Epithelial cell of proximal tubule (primary cell): ENCODE results near the gene MARVELD2. TPM values are rescaled to one million over a fixed set of nuclear protein-coding genes. Genes with fewer than 3 reads are reported as not detected.
"Not testable (repeated sequence)": the region's sequence is repeated elsewhere in the genome, so short reads cannot be mapped to it uniquely, and the experiment has no call there.

ENCODE experiments used
- DNase-seq: peaks from one replicate; pipeline ENCODE4 v3.0.0-alpha.2; 2011; ENCODE audit warnings: low read depth
- H3K4me3 ChIP-seq: 2 replicates; pipeline ENCODE4 v1.5.1; 2011; ENCODE audit warnings: low read depth, mild to moderate bottlenecking, low read length
- CTCF ChIP-seq: conservative IDR thresholded peaks from 2 replicates; pipeline ENCODE4 v1.5.1; 2012; ENCODE audit warnings: low read depth, mild to moderate bottlenecking, low read length
- total RNA-seq: library from RNA; depleted of rRNA; stranded (reverse); fragments of >200 nt; gene quantifications from 2 replicates; pipeline ENCODE4 v1.2.3, GENCODE V29; 2015

MARVELD2 gene
- total RNA-seq, 1 donor from 2014 or later, result 13.1 TPM

GRCh38 chr5:69477170-69477569, 62.3 kb downstream of the MARVELD2 start:
- no peak for DNase-seq
- no peak overlapping the region for H3K4me3 ChIP-seq
- no peak for TF ChIP-seq CTCF

GRCh38 chr5:69478296-69478695, 63.4 kb downstream of the MARVELD2 start:
- DNase-seq, H3K4me3 ChIP-seq: not testable (repeated sequence)

- no peak overlapping the region for H3K4me3 ChIP-seq
- DNase-seq, result no peak
- no peak for TF ChIP-seq CTCF
Measured at GRCh38 chr5:69484891-69485290, 70.0 kb downstream of the MARVELD2 start.

- DNase-seq, result no peak
Measured at GRCh38 chr5:69485471-69485870, 70.6 kb downstream of the MARVELD2 start.

GRCh38 chr5:69489246-69489645, 74.3 kb downstream of the MARVELD2 start:
- TF ChIP-seq CTCF, result no peak

More at GRCh38 chr5:69485471-69485870, 70.6 kb downstream of the MARVELD2 start:
- no peak overlapping the region for H3K4me3 ChIP-seq
- TF ChIP-seq CTCF, result no peak

DNA sequence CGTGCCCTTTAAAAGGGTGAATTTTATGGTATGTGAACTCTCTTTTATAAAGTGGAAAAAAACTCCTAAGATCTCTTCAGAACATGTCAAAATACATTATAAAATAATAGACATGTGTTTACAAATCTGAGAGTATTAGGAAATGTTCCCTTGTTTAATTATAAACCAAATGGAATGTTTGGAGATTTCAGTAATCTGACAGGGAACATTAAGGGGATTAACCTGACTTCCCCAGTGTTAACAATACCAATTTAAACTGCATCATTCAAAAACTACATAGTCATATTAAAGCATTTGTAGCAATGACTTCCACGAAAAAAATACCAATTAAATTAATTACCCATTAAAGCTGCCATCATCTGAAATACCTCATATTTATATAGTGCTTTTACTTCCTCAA, 76.1 kb downstream of the MARVELD2 start:
- no peak for TF ChIP-seq CTCF
- DNase-seq, result no peak
- H3K4me3 ChIP-seq, result no peak overlapping the region

More at GRCh38 chr5:69489246-69489645, 74.3 kb downstream of the MARVELD2 start:
- H3K4me3 ChIP-seq, result no peak overlapping the region
- DNase-seq, result no peak

DNA sequence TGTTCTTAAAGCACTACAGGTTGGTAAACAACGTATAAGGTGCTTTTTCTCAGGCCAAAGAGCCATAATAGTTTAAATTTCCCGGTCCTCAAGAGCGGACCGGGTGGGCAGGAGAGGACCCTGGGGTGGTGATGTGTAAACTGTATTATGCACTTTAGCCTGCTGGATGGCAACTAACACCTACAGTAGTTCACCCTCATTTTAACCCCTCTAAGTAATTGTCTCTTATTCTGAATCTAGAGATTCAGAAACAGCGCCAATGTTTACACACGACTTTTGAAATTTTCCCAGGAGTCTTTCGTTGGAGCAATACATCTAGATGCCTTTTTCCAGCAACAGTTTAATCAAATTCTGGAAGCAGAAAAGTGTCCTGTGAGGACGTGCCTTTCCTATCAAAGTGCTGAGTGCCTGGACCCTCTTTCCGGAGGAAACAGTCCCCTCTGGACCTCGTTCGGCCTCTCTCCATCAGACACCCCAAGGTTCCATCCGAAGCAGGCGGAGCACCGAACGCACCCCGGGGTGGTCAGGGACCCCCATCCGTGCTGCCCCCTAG, 77.0 kb downstream of the MARVELD2 start:
- no peak for DNase-seq
- H3K4me3 ChIP-seq, result peak overlapping the region; percentile 88
- TF ChIP-seq CTCF, result no peak
